HG03469 (cell line): Measurements from ENCODE around the gene CLCN3.
"Not testable (repeated sequence)": the region's sequence is repeated elsewhere in the genome, so short reads cannot be mapped to it uniquely, and the experiment has no call there.

Source experiments
- ATAC-seq: cut with Tn5 transposase; IDR thresholded peaks from one replicate; pipeline ENCODE4 v1.9.1; 2021; ENCODE audit warnings: mild to moderate bottlenecking, moderate library complexity, moderate number of reproducible peaks; ENCODE audit not compliant: unreplicated experiment

The CLCN3 gene

GRCh38 chr4:169690787-169691186, 70.4 kb downstream of the CLCN3 start:
- ATAC-seq, result no peak

- no peak for ATAC-seq
These were observed 78.0 kb downstream of the CLCN3 start for GRCh38 chr4:169698331-169698730.

- ATAC-seq, result no peak
These were observed 87.7 kb downstream of the CLCN3 start for GRCh38 chr4:169707958-169708643.

- no peak for ATAC-seq
These were observed 95.4 kb downstream of the CLCN3 start for GRCh38 chr4:169715826-169716225.

GRCh38 chr4:169716677-169717076, 96.3 kb downstream of the CLCN3 start:
- no peak for ATAC-seq

- no peak for ATAC-seq
These were observed 100.2 kb downstream of the CLCN3 start for GRCh38 chr4:169720529-169720928.

- no peak for ATAC-seq
These were observed 103.0 kb downstream of the CLCN3 start for GRCh38 chr4:169723207-169723965.

GRCh38 chr4:169724260-169724659, 103.9 kb downstream of the CLCN3 start:
- no peak for ATAC-seq

- no peak for ATAC-seq
These were observed 107.2 kb downstream of the CLCN3 start for GRCh38 chr4:169727616-169728015.

GRCh38 chr4:169730564-169730963, 110.2 kb downstream of the CLCN3 start:
- no peak for ATAC-seq

GRCh38 chr4:169738604-169739003, 118.2 kb downstream of the CLCN3 start:
- ATAC-seq, result not testable (repeated sequence)

GRCh38 chr4:169741569-169741968, 121.2 kb downstream of the CLCN3 start:
- ATAC-seq, result no peak

- no peak for ATAC-seq
These were observed 124.2 kb downstream of the CLCN3 start for GRCh38 chr4:169744601-169745000.

- ATAC-seq, result no peak
These were observed 124.9 kb downstream of the CLCN3 start for GRCh38 chr4:169745291-169745690.

GRCh38 chr4:169756971-169757574, 136.7 kb downstream of the CLCN3 start:
- ATAC-seq, result peak; percentile 20

GRCh38 chr4:169757575-169758184, 137.3 kb downstream of the CLCN3 start, which contains the start of gene HPF1:
HPF1 (minus strand) TSS chr4:169757944; CDS start chr4:169757877, 67 bp downstream.
- peak; percentile 89 for ATAC-seq

GRCh38 chr4:169758401-169758962, 138.1 kb downstream of the CLCN3 start:
- ATAC-seq, result no peak

GRCh38 chr4:169761846-169762245, 141.5 kb downstream of the CLCN3 start:
- no peak for ATAC-seq

GRCh38 chr4:169765835-169766234, 145.5 kb downstream of the CLCN3 start:
- ATAC-seq, result no peak

GRCh38 chr4:169766741-169767140, 146.4 kb downstream of the CLCN3 start:
- no peak for ATAC-seq

GRCh38 chr4:169768385-169768784, 148.0 kb downstream of the CLCN3 start:
- ATAC-seq, result no peak
